ENCODE data around the gene LBP.

Gene LBP

DNA sequence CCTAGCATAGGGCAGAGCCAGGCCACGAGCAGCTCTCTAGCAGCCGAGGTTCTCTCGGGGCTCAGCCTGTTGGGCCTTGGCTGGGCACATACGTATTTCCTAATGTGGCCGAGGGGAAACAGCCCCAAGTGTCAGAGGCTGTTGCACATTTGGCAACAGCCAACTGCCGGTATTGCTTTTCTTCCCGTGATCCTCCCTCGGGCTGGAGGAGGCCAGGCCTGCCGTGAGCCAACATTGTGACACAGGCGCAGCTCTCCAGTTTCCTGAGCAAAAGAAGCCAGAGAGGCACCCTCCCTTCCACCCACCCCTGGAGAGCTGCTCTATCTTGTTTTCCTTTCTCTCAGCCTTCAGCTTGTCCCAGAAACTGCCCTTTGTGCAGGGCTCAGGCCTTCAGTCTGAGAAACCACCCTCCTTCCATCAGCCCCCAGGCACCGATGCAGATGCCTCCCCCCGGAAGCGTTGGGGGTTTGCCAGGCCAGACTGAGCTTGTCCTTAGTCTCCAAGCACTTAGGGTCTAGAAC, 47.5 kb upstream of the LBP start (continued):
- no peak for TF ChIP-seq BCL11A (tag by site-specific recombination; IDR thresholded peaks at IDR 0.05; ENCODE audit: low read depth)

DNA sequence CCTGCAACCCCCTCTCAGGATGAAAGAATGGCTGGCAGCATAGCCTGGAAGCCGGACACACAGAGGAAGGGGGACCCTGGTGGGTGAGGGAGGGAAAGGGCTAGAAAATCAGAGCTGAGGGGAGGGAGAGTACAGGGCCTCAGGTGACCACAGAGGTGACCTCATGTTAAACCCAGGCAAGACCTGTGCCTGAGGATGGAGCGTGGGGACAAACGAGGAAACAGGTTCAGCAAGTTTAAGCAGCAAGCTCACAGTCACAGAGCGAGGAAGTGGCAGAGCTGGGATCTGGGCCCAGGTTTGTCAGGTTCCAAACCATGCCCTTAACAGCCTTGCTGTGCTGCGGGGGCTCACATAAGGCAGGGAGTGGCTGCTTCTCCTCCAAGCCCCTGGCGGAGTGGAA, 46.3 kb upstream of the LBP start:
- ChIA-PET POLR2A (no interaction called here), CTCF (interaction anchor here (0.6 to 0.9 kb wide), 7 partner anchors 9 to 929 kb away, joined by 3 to 4 read pairs (median 3); no protein-coding TSS in a partner anchor)
- no peaks in the 10 kb centered on the region for H3K36me3 ChIP-seq (ENCODE audit: control insufficient read depth in 2 of 2, insufficient read depth in 1 of 2, low read length in 2 of 2)
- H3K9me3 ChIP-seq (ENCODE audit: control insufficient read depth, insufficient read depth, low read depth, low read length): no peaks in the 10 kb centered on the region
- no peak overlapping the region for H3K27ac ChIP-seq (ENCODE audit: extremely low read depth, low read depth, low read length)
- no peaks in the 10 kb centered on the region for H3K4me1 ChIP-seq (ENCODE audit: control insufficient read depth, insufficient read depth, low read length)
- TF ChIP-seq, protein P1, sequence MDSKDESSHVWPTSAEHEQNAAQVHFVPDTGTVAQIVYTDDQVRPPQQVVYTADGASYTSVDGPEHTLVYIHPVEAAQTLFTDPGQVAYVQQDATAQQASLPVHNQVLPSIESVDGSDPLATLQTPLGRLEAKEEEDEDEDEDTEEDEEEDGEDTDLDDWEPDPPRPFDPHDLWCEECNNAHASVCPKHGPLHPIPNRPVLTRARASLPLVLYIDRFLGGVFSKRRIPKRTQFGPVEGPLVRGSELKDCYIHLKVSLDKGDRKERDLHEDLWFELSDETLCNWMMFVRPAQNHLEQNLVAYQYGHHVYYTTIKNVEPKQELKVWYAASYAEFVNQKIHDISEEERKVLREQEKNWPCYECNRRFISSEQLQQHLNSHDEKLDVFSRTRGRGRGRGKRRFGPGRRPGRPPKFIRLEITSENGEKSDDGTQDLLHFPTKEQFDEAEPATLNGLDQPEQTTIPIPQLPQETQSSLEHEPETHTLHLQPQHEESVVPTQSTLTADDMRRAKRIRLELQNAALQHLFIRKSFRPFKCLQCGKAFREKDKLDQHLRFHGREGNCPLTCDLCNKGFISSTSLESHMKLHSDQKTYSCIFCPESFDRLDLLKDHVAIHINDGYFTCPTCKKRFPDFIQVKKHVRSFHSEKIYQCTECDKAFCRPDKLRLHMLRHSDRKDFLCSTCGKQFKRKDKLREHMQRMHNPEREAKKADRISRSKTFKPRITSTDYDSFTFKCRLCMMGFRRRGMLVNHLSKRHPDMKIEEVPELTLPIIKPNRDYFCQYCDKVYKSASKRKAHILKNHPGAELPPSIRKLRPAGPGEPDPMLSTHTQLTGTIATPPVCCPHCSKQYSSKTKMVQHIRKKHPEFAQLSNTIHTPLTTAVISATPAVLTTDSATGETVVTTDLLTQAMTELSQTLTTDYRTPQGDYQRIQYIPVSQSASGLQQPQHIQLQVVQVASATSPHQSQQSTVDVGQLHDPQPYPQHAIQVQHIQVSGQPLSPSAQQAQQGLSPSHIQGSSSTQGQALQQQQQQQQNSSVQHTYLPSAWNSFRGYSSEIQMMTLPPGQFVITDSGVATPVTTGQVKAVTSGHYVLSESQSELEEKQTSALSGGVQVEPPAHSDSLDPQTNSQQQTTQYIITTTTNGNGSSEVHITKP (tag by site-specific recombination; IDR thresholded peaks at IDR 0.05): no peak
- no peak for TF ChIP-seq GLI2 (tag by site-specific recombination; IDR thresholded peaks at IDR 0.05; ENCODE audit: borderline replicate concordance, low read depth)
- TF ChIP-seq ZNF223 (tag by site-specific recombination; IDR thresholded peaks at IDR 0.05): no peak
- no peak for TF ChIP-seq ZNF140 (tag by site-specific recombination; IDR thresholded peaks at IDR 0.05)
- TF ChIP-seq, protein P2, sequence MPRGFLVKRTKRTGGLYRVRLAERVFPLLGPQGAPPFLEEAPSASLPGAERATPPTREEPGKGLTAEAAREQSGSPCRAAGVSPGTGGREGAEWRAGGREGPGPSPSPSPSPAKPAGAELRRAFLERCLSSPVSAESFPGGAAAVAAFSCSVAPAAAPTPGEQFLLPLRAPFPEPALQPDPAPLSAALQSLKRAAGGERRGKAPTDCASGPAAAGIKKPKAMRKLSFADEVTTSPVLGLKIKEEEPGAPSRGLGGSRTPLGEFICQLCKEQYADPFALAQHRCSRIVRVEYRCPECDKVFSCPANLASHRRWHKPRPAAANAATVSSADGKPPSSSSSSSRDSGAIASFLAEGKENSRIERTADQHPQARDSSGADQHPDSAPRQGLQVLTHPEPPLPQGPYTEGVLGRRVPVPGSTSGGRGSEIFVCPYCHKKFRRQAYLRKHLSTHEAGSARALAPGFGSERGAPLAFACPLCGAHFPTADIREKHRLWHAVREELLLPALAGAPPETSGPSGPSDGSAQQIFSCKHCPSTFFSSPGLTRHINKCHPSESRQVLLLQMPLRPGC (tag by site-specific recombination; IDR thresholded peaks at IDR 0.05): no peak
- TF ChIP-seq, protein P3, sequence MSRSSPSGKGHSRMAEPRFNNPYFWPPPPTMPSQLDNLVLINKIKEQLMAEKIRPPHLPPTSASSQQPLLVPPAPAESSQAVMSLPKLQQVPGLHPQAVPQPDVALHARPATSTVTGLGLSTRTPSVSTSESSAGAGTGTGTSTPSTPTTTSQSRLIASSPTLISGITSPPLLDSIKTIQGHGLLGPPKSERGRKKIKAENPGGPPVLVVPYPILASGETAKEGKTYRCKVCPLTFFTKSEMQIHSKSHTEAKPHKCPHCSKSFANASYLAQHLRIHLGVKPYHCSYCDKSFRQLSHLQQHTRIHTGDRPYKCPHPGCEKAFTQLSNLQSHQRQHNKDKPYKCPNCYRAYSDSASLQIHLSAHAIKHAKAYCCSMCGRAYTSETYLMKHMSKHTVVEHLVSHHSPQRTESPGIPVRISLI (tag by site-specific recombination; IDR thresholded peaks at IDR 0.05): no peak
- no peak for TF ChIP-seq ZNF561 (tag by site-specific recombination; IDR thresholded peaks at IDR 0.05; ENCODE audit: borderline replicate concordance)
- TF ChIP-seq ZNF701 (tag by site-specific recombination; IDR thresholded peaks at IDR 0.05): no peak
- no peak for TF ChIP-seq ZNF670 (tag by site-specific recombination; IDR thresholded peaks at IDR 0.05; ENCODE audit: low read depth)
- no peak for TF ChIP-seq ZBTB8A (tag by site-specific recombination; IDR thresholded peaks at IDR 0.05)
- no peak for TF ChIP-seq ZNF202 (tag by site-specific recombination; IDR thresholded peaks at IDR 0.05; ENCODE audit: borderline replicate concordance)
- TF ChIP-seq ZNF239 (tag by site-specific recombination; IDR thresholded peaks at IDR 0.05): no peak
- no peak for TF ChIP-seq ZNF747 (tag by site-specific recombination; IDR thresholded peaks at IDR 0.05)
- H3K4me3 ChIP-seq (ENCODE audit: low read depth, low read length): no peak overlapping the region

DNA sequence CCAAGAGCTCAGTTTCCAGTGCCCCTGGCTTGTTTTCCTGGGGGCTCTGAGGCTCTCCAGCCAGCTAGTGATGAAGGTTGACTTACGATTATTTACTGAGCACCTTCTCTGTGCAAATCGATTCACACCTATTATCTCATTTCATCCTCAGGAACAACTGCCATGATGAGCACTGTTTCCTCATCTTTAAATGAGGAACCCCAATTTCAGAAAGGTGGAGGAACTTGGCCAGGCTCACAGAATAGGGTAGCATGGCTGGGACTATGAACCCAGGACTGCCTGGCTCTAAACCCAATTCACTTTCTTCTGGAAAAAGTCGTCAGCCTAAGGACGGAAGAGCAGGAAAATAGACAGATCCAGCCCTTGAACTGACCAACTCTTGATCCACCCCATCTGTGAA, 45.8 kb upstream of the LBP start:
- Histone ChIP-seq H3K4me3 (ENCODE audit: low read depth, low read length) (no peak overlapping the region), H3K4me1 (ENCODE audit: control insufficient read depth, insufficient read depth, low read length) (no peaks in the 10 kb centered on the region), H3K9me3 (ENCODE audit: control insufficient read depth, insufficient read depth, low read depth, low read length) (no peaks in the 10 kb centered on the region), H3K36me3 (ENCODE audit: control insufficient read depth in 2 of 2, insufficient read depth in 1 of 2, low read length in 2 of 2) (no peaks in the 10 kb centered on the region), H3K27ac (ENCODE audit: extremely low read depth, low read depth, low read length) (no peak overlapping the region)
- CTCF ChIA-PET: interaction anchor here (0.7 to 0.9 kb wide), 4 partner anchors 10 to 929 kb away, joined by 3 to 4 read pairs (median 3); no protein-coding TSS in a partner anchor
- POLR2A ChIA-PET: no interaction called here
- TF ChIP-seq KLF16 (tag by site-specific recombination; IDR thresholded peaks at IDR 0.05) (no peak), ZBTB1 (tag by site-specific recombination; IDR thresholded peaks at IDR 0.05) (no peak), GLI2 (tag by site-specific recombination; IDR thresholded peaks at IDR 0.05; ENCODE audit: borderline replicate concordance, low read depth) (no peak), ZNF529 (tag by site-specific recombination; IDR thresholded peaks at IDR 0.05; ENCODE audit: insufficient replicate concordance) (no peak), ZNF138 (tag by site-specific recombination; IDR thresholded peaks at IDR 0.05; ENCODE audit: borderline replicate concordance) (no peak)
- TF ChIP-seq, protein P4, sequence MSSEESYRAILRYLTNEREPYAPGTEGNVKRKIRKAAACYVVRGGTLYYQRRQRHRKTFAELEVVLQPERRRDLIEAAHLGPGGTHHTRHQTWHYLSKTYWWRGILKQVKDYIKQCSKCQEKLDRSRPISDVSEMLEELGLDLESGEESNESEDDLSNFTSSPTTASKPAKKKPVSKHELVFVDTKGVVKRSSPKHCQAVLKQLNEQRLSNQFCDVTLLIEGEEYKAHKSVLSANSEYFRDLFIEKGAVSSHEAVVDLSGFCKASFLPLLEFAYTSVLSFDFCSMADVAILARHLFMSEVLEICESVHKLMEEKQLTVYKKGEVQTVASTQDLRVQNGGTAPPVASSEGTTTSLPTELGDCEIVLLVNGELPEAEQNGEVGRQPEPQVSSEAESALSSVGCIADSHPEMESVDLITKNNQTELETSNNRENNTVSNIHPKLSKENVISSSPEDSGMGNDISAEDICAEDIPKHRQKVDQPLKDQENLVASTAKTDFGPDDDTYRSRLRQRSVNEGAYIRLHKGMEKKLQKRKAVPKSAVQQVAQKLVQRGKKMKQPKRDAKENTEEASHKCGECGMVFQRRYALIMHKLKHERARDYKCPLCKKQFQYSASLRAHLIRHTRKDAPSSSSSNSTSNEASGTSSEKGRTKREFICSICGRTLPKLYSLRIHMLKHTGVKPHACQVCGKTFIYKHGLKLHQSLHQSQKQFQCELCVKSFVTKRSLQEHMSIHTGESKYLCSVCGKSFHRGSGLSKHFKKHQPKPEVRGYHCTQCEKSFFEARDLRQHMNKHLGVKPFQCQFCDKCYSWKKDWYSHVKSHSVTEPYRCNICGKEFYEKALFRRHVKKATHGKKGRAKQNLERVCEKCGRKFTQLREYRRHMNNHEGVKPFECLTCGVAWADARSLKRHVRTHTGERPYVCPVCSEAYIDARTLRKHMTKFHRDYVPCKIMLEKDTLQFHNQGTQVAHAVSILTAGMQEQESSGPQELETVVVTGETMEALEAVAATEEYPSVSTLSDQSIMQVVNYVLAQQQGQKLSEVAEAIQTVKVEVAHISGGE (tag by site-specific recombination; conservative IDR thresholded peaks at IDR 0.05; ENCODE audit: low read depth): no peak
- TF ChIP-seq, protein P5, sequence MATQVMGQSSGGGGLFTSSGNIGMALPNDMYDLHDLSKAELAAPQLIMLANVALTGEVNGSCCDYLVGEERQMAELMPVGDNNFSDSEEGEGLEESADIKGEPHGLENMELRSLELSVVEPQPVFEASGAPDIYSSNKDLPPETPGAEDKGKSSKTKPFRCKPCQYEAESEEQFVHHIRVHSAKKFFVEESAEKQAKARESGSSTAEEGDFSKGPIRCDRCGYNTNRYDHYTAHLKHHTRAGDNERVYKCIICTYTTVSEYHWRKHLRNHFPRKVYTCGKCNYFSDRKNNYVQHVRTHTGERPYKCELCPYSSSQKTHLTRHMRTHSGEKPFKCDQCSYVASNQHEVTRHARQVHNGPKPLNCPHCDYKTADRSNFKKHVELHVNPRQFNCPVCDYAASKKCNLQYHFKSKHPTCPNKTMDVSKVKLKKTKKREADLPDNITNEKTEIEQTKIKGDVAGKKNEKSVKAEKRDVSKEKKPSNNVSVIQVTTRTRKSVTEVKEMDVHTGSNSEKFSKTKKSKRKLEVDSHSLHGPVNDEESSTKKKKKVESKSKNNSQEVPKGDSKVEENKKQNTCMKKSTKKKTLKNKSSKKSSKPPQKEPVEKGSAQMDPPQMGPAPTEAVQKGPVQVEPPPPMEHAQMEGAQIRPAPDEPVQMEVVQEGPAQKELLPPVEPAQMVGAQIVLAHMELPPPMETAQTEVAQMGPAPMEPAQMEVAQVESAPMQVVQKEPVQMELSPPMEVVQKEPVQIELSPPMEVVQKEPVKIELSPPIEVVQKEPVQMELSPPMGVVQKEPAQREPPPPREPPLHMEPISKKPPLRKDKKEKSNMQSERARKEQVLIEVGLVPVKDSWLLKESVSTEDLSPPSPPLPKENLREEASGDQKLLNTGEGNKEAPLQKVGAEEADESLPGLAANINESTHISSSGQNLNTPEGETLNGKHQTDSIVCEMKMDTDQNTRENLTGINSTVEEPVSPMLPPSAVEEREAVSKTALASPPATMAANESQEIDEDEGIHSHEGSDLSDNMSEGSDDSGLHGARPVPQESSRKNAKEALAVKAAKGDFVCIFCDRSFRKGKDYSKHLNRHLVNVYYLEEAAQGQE (tag by site-specific recombination; IDR thresholded peaks at IDR 0.05): no peak
